NCI-H524 (cell line): ENCODE results near the gene METTL4.

Source experiments
- DNase-seq, 2 experiments: peaks; one replicate each; lab custom pipeline; 2025; lab: John Stamatoyannopoulos, UW

The METTL4 gene

DNA sequence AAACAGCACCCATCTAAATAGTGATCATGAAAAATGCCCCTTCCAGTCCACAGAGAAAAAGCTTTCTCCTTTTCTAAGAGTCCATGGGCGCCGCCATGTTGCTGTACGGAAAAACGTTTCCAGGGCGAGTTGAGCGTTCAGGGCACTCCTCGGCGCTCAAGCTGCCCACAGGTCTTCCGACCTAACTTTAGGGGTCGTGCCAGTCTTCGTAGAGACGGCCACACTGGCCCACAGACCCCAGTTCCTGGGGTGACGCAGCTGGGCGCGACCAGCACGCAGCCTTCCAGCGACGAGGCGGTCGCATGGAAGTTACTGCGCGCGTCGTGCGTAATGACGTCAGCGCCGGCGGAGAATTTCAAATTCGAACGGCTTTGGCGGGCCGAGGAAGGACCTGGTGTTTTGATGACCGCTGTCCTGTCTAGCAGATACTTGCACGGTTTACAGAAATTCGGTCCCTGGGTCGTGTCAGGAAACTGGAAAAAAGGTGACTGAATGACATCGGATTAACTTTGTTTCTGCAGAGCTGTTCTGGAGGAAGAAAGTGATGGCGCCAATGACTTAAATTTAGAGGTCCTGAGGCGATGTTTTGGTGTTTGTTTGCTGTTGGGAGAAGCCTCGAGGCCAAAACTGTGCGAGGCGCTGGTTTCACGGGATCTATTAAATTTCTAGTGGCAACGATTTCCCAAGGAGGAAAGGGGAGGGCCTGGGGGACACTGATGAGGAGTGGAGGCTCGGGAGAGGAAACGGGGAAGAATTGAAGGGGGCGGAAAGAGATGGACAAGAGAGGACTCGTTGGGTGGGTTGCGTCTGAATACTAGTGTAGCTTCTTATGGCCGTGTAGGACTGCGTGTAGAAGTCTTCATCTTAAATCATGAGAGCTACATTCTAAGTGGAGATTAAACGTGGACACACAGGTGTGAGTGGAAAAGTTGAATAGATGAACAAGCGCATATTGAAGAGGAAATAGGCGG is at the start of gene METTL4, which contains the start of gene NDC80:
Gene METTL4 (minus strand): TSS at position 306 of the 971 bp plus-strand sequence. CDS start 4,289 bp downstream, outside the sequence.
Gene NDC80 (plus strand): TSS at position 358 of the 971 bp plus-strand sequence. CDS start 1,429 bp downstream, outside the sequence.
- peak; percentile 87 to 90 for DNase-seq

GRCh38 chr18:2618009-2618408 is 46.7 kb upstream of the METTL4 start:
- no peak for DNase-seq

GRCh38 chr18:2617401-2617998 is 46.2 kb upstream of the METTL4 start:
- no peak for DNase-seq

DNA sequence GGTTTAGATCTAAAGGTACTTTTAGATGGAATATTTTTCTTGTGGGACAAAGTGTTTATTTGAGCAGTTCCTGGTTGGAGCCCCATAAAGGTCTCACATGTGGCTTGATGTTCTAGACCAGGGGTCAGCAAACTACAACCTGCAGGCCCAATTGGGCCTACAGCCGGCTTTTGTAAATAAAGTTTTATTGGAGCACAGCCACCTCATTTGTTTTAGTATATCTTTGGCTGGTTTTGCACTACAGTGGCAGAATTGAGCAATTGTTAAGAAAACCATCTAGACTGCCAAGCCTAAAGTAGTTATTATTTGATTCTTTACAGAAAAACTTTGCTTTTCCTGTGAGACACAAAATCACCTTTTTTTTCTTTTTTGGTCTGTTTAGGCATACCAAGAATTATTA is 41.7 kb upstream of the METTL4 start:
- DNase-seq, result no peak

GRCh38 chr18:2610549-2610948 is 39.2 kb upstream of the METTL4 start:
- no peak for DNase-seq

DNA sequence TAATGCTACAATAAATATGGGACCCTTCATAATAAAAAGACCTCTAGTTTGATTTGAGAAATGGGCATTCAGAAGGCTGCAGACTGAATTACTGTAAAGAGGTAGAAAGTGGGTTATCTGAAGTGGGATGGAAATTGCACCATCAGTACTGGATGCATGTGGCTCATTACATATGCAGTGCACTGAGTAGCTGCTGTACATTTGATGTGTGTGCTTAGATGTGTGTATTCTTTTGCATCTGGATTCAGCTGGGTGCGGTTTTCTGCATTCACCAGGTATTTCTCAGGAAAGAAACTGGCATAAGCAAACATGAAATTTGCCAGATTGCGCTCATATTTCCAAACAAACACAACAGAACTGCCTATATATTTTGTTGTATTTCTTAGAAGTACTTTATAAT is 38.3 kb upstream of the METTL4 start:
- no peak for DNase-seq

- DNase-seq, result no peak
These were observed 35.0 kb upstream of the METTL4 start for GRCh38 chr18:2606335-2606734.

DNA sequence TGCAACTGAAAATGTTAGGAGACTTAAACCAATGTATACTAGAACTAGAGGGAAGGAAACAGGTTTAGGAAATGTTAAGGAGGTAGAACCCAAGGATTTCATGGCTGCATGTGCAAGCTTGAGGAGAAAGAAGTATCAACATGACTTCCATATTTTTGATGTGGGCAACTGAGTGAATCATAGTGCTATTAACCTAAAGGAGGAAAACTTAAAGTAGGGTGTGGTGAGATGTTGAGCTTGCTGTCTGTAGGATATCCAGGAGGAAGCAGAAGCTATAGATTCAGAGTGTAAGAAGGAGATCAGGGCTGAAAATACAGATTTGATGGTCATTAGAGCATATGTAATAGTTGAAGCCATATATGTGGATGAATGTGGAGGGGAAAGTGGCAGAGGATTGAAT is 31.5 kb upstream of the METTL4 start:
- no peak for DNase-seq

GRCh38 chr18:2597639-2598038 is 26.3 kb upstream of the METTL4 start:
- no peak for DNase-seq

- no peak for DNase-seq
These were observed 19.0 kb upstream of the METTL4 start for GRCh38 chr18:2590303-2590702.

DNA sequence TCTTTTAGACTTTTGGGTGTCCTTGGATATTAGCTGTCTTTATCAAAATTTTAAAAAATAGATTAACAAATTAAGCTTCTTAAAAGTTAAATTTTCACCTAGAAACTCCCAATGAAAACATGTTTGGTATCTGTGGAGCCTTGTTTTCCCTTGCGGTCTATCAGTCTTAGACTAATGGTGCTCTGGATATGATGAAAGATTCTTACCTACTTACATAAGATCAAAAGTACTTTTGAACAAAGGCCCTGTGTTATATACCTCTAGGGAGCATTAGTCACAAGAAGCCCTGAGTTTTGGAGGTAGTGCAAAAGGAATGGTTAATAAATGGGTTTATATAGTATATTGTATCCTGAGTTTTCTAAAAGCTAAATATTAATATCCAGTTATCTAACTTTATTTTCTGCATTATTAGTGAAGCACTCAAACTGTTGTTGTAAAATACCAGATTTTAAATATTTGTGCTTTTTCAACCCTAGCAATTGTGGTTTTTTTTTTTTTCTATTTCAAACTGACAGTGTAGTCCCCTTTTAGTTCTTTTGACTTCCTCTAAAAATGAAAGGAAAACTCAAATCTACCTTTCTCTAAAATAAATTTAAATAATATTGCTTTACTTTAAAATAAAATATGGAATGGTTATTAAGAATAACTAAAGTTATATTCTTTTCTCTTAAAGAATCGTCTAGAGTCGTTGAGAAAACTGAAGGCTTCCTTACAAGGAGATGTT is 18.2 kb upstream of the METTL4 start:
- DNase-seq, result no peak

- no peak for DNase-seq
These were observed 17.5 kb upstream of the METTL4 start for GRCh38 chr18:2588666-2589344.

DNA sequence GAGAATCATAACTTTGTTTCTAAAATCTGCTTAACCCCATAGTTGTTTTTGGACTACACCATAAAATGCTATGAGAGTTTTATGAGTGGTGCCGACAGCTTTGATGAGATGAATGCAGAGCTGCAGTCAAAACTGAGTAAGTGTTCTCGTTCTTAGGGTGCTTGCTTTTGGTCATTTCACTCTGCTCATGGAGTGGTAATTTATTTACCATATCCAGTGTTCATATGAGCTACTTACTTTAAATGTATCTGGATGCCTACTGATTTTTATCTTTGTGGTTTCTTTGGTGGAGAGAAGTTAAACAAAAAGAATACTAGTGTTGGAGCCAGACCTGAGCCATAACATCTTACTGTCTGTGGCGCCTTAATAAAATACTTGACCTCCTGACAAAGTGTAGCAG is 16.5 kb upstream of the METTL4 start:
- no peak for DNase-seq

DNA sequence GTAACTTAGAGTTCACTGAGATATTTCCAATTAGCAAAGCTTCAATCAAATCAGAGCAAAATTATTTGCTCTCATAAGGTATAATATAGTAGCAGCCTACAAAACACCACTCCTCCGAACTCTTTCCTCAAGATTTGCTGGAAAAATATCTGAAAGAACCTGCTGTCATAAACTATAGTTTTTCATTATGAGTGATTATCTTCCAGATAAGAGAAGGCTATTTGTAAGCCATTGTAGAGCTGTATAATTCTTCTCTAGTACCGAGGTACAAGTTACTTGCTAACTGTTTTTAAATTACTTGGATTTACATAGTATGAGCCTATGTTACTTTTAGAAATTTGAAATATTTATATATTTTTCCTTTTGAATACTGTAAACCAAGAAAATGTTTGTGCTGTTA is 2.1 kb upstream of the METTL4 start:
- DNase-seq, result no peak

DNA sequence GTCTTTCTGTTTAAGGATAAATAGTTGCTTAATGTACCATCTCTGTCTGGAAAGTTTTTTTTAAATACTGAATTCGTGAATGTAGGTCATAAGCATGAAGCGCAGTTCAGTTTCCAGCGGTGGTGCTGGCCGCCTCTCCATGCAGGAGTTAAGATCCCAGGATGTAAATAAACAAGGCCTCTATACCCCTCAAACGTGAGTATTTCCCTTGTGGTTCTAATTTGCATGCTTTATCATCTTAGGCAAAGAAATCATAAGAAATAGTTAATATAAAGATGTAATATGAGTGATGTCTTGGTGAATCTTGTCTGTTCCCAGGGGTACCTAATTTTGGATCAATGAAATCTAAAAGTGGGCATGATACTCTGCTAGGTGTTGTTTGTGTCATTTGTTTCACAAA is 1.6 kb upstream of the METTL4 start:
- DNase-seq, result no peak

DNA sequence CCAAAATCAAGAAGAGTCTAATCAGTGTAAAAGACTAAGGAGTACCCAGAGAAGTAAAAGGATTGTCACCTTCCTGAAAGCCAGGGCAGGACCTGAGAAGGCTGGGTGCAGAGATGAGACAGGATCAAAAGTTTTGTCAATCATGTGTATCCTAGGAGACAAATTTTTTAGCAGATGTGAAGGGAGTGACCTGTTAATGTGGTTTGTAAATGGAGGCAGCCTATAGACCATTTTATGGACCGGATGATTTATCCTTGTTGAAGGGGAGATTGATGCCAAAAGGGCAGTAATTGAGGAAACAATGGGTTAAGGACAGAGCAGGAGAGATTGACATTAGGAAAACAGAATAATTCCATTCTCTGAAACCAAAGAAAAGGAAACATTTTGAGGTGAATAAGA is 865 bp upstream of the METTL4 start:
- peak in 1 of 2 experiments; percentile 36 for DNase-seq

DNA sequence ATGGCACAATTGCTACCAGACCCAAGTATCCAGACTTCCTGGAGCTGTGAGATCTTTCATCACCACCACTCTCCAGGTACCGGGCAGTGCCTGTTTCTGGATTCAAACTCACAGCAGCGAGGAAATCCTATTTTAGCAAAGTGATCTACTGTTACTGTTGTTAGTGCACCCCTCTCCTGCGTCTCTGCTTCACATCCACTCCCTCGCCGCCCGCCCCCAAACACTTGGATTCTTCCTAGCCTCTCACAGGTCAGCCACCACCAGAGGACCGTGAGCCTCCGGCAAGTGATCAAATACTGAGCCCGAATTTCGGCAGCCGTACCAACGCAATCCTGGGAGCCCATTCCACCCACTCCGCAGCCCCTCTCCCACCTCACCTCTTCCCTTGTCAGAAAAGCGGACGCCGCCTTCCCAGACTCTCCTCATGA is 519 bp downstream of the METTL4 start:
- peak; percentile 55 to 71 for DNase-seq

GRCh38 chr18:2569338-2570207 is 1.7 kb downstream of the METTL4 start:
- DNase-seq, result no peak

DNA sequence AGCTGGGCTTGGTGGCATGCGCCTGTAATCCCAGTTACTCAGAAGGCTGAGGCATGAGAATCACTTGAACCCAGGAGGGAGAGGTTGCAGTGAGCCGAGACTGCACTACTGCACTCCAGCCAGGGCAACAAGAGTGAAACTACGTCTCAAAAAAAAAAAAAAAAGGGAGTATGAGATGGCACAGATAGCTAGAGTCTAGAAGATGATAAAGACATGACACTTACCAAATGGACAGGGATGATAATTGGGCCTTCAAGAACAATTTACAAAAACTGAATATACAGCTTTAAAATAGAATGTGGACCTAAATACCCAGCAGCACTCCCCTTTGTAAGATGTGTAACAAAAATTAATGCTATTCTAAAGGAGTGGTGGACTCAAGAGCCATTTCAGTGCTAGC is 2.7 kb downstream of the METTL4 start:
- no peak for DNase-seq

DNA sequence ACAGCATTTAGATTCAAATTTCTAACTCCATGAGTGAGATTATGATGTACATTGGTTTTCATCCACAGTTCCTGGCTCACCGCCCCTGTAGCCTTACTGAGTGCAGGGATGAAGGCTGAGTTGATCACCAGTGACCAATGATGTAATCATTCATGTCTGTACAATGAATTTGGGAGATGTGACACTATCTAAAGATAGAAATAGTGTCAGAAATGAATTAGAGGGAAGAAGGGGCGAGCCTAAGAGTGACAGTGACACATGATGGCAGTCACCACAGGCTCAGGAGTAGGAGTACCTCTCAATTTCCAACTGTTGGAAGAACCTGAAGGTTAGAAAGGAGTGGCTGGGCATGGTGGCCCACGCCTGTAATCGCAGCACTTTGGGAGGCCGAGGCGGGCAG is 3.2 kb downstream of the METTL4 start:
- no peak for DNase-seq

- DNase-seq, result no peak
These were observed 6.9 kb downstream of the METTL4 start for GRCh38 chr18:2564373-2564772.
